ENCODE measurements around the gene AP1S2. TPM values are rescaled to one million over a fixed set of nuclear protein-coding genes. Genes with fewer than 3 reads are reported as not detected.

The AP1S2 gene
- total RNA-seq, 2 experiments from 2014 or later, result 29.5 to 34.3 TPM

- Mint-ChIP-seq H3K27me3 (peaks cover 1% of the 10 kb centered on the region), H3K9me3 (no peaks in the 10 kb centered on the region), H3K4me1 (no peaks in the 10 kb centered on the region), H3K36me3 (ENCODE audit: low read depth) (no peaks in the 10 kb centered on the region), H3K27ac (no peak overlapping the region), H3K4me3 (no peak overlapping the region)
- DNase-seq, result no peak
- POLR2A ChIA-PET, result no interaction called here
- CTCF ChIA-PET, result no interaction called here
Observed at GRCh38 chrX:15870310-15870709, 15.7 kb upstream of the AP1S2 start.

DNA sequence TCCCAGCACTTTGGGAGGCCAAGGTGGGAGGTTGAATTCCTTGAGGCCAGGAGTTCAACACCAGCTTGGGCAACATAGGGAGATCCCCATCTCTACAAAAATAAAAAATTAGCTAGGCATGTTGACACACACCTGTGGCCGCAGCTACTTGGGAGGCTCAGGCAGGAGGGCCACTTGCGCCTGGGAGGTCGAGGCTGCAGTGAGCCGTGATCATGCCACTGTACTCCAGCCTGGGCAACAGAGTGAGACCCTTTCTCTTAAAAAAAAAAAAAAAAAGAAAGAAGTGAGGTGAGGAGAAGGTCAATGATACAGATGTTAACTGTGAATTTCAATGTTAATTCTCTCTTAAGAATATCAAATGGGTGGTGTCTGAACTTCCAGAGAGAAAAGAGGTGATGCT lies 15.1 kb upstream of the AP1S2 start:
- Mint-ChIP-seq H3K4me3 (no peak overlapping the region), H3K4me1 (no peaks in the 10 kb centered on the region), H3K36me3 (ENCODE audit: low read depth) (no peaks in the 10 kb centered on the region), H3K9me3 (no peaks in the 10 kb centered on the region), H3K27me3 (peaks cover 1% of the 10 kb centered on the region), H3K27ac (no peak overlapping the region)
- ChIA-PET CTCF (no interaction called here), POLR2A (no interaction called here)
- no peak for DNase-seq

DNA sequence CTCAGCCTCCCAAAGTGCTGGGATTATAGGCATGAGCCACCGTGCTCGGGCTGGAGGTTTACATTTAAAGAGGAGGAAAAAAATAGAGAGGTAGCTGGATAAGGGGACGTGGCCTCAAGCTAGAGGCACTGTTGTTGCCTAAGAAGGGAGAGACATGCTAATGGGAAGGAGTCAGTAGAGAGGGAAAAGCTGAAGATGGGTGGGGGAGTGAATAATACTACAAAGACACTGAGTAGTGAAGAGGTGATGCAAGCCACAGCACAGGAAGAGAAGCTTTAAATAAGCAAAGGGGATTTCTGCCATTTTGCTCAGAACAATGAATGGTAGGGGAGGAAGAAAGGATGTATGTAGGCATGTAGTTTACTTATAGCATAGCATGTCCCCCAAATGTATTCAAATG lies 11.5 kb upstream of the AP1S2 start:
- no peak for DNase-seq
- Mint-ChIP-seq H3K9me3 (no peaks in the 10 kb centered on the region), H3K27ac (no peak overlapping the region), H3K27me3 (peaks cover 8% of the 10 kb centered on the region), H3K4me1 (no peaks in the 10 kb centered on the region), H3K4me3 (no peak overlapping the region), H3K36me3 (ENCODE audit: low read depth) (no peaks in the 10 kb centered on the region)
- POLR2A ChIA-PET, result interaction anchor here (1.8 kb wide), 1 partner anchor 11 kb away, joined by 4 read pairs; the partner anchor contains the start of gene AP1S2
- CTCF ChIA-PET, result no interaction called here

DNA sequence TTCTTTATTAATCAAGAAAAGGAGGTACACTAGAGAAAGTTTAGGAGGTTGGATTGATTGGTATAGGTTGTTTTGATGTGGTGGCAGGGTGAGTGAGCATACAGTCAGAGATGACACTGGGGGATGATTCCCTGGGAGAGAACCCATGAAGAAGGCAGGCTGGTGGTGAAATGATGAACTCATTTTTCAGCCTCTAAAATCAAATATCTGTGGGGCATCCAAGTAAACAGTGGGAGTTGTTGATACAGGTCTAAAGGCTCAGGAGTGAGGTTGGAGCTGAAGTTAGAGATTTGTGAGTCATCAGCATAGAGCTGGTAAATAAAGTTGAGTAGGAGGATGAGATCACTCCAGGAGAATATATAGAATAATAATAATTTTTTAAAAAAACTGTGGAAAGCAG lies 10.0 kb upstream of the AP1S2 start:
- DNase-seq, result no peak
- ChIA-PET CTCF (no interaction called here), POLR2A (no interaction called here)
- no peaks in the 10 kb centered on the region for H3K36me3 Mint-ChIP-seq (ENCODE audit: low read depth)
- H3K4me3 Mint-ChIP-seq, result no peak overlapping the region
- H3K4me1 Mint-ChIP-seq, result no peaks in the 10 kb centered on the region
- H3K27me3 Mint-ChIP-seq, result peaks cover 11% of the 10 kb centered on the region
- no peak overlapping the region for H3K27ac Mint-ChIP-seq
- H3K9me3 Mint-ChIP-seq, result no peaks in the 10 kb centered on the region

- H3K36me3 Mint-ChIP-seq (ENCODE audit: low read depth), result no peaks in the 10 kb centered on the region
- CTCF ChIA-PET, result no interaction called here
- no peak overlapping the region for H3K4me3 Mint-ChIP-seq
- POLR2A ChIA-PET, result no interaction called here
- H3K4me1 Mint-ChIP-seq, result no peaks in the 10 kb centered on the region
- no peak overlapping the region for H3K27ac Mint-ChIP-seq
- DNase-seq, result no peak
- H3K27me3 Mint-ChIP-seq, result peaks cover 11% of the 10 kb centered on the region
- no peaks in the 10 kb centered on the region for H3K9me3 Mint-ChIP-seq
Observed at GRCh38 chrX:15864023-15864422, 9.4 kb upstream of the AP1S2 start.

GRCh38 chrX:15860921-15861320 lies 6.3 kb upstream of the AP1S2 start:
- Mint-ChIP-seq H3K36me3 (ENCODE audit: low read depth) (no peaks in the 10 kb centered on the region), H3K9me3 (no peaks in the 10 kb centered on the region), H3K4me1 (peaks cover 3% of the 10 kb centered on the region), H3K27me3 (peaks cover 10% of the 10 kb centered on the region), H3K27ac (no peak overlapping the region), H3K4me3 (no peak overlapping the region)
- ChIA-PET POLR2A (no interaction called here), CTCF (no interaction called here)
- DNase-seq, result no peak

GRCh38 chrX:15858051-15858450 lies 3.4 kb upstream of the AP1S2 start:
- no peak overlapping the region for H3K4me3 Mint-ChIP-seq
- no peak for DNase-seq
- no peaks in the 10 kb centered on the region for H3K36me3 Mint-ChIP-seq (ENCODE audit: low read depth)
- H3K4me1 Mint-ChIP-seq, result peaks cover 12% of the 10 kb centered on the region
- peaks cover 10% of the 10 kb centered on the region for H3K27me3 Mint-ChIP-seq
- H3K27ac Mint-ChIP-seq, result no peak overlapping the region
- no peaks in the 10 kb centered on the region for H3K9me3 Mint-ChIP-seq
- POLR2A ChIA-PET, result no interaction called here
- CTCF ChIA-PET, result no interaction called here

GRCh38 chrX:15856636-15857035 lies 2.0 kb upstream of the AP1S2 start:
- Mint-ChIP-seq H3K4me3 (no peak overlapping the region), H3K36me3 (ENCODE audit: low read depth) (peaks cover 1% of the 10 kb centered on the region), H3K27me3 (peaks cover 8% of the 10 kb centered on the region), H3K4me1 (peaks cover 18% of the 10 kb centered on the region), H3K9me3 (no peaks in the 10 kb centered on the region), H3K27ac (no peak overlapping the region)
- POLR2A ChIA-PET, result no interaction called here
- CTCF ChIA-PET, result no interaction called here
- no peak for DNase-seq

- POLR2A ChIA-PET, result interaction anchor here (1.2 to 2.2 kb wide), 2 partner anchors 66 to 951 kb away, joined by 3 to 33 read pairs; partner anchors contain the start of gene ZRSR2
- Mint-ChIP-seq H3K4me3 (no peak overlapping the region), H3K27ac (no peak overlapping the region), H3K27me3 (peaks cover 4% of the 10 kb centered on the region), H3K9me3 (no peaks in the 10 kb centered on the region), H3K4me1 (peaks cover 19% of the 10 kb centered on the region), H3K36me3 (ENCODE audit: low read depth) (peaks cover 4% of the 10 kb centered on the region)
- no peak for DNase-seq
- CTCF ChIA-PET, result interaction anchor here (0.5 kb wide), 1 partner anchor 64 kb away, joined by 3 read pairs; no protein-coding TSS in a partner anchor
Observed at GRCh38 chrX:15856222-15856587, 1.6 kb upstream of the AP1S2 start.

DNA sequence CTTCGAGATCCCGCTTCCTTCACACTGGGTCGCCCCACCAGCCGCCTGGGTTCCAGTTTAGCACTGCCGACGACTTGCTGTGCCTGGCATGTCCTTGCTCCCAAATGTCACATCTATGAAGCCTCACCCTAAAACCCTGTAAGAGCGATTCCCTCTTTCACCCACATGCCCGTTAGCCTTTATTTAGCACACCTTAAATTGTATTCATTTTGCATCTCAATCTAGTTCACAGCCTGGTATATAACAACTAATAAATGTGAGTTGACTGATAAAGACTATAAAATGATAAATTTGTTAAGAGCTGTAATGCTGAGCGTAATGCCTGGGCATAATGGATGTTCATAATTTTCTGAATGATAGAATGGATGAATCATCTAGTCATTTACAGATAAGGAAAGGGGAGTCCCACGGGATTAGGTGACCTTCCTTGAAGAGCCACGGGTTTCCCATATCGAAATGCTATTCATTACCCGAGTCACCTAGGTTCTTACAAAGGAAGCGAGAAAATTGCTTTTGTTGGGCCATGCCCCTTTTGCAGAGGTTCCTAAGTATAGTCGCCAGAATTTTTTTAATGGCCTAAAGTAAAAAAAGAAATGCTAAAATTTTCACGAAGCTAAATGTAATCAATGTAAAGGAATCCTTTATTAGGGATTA lies 1.1 kb upstream of the AP1S2 start:
- Mint-ChIP-seq H3K4me1 (peaks cover 21% of the 10 kb centered on the region), H3K27ac (peak overlapping the region; percentile 85), H3K4me3 (peak overlapping the region; percentile 87), H3K9me3 (no peaks in the 10 kb centered on the region), H3K27me3 (peaks cover under 1% of the 10 kb centered on the region), H3K36me3 (ENCODE audit: low read depth) (peaks cover 9% of the 10 kb centered on the region)
- ChIA-PET CTCF (interaction anchor here (0.5 to 1.6 kb wide), 5 partner anchors 40 to 118 kb away, joined by 3 to 7 read pairs (median 4); no protein-coding TSS in a partner anchor), POLR2A (interaction anchor here (0.7 to 2.2 kb wide), 14 partner anchors 10 to 1015 kb away, joined by 3 to 33 read pairs (median 5); partner anchors contain the start of genes CA5B, SYAP1 and ZRSR2)
- no peak for DNase-seq

DNA sequence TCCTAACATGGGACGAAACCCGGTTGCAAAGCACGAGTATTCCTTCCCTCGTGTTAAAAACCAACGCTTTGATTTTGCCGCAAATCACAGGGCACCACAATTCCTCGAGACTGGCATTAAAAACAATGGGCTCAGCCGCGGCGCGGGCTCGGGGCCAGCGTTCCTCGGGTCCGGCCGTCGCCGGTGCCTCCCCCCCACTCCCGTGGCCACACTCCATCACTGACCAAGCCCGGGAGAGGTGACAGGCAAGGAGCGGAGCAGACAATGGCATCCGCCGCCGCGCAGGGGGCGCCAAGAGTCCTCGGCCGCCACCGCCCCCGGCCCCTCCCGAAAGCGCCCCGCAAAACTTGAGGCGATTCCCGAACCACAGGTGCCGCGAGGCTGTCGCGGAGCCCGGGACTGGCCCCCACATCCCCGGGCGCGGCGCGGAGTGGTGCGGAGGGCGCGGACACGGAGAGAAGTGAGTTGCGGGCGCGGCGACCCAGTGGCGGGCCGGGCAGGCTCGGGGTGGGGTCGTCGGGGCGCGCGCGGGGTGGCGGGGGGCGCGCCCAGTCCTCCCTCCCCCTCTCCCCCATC lies 445 bp downstream of the AP1S2 start:
- Mint-ChIP-seq H3K27ac (peak overlapping the region; percentile 58), H3K9me3 (no peaks in the 10 kb centered on the region), H3K27me3 (no peaks in the 10 kb centered on the region), H3K4me1 (peaks cover 23% of the 10 kb centered on the region), H3K36me3 (ENCODE audit: low read depth) (peaks cover 19% of the 10 kb centered on the region), H3K4me3 (peak overlapping the region; percentile 73)
- ChIA-PET CTCF (interaction anchor here (0.9 to 1.6 kb wide), 3 partner anchors 38 to 118 kb away, joined by 3 to 7 read pairs (median 4); no protein-coding TSS in a partner anchor), POLR2A (interaction anchor here (1.1 to 2.2 kb wide), 10 partner anchors 11 to 865 kb away, joined by 3 to 33 read pairs (median 8); partner anchors contain the start of genes CA5B, SYAP1 and ZRSR2)
- DNase-seq, result peak; percentile 28

GRCh38 chrX:15853586-15854079 lies 980 bp downstream of the AP1S2 start:
- Mint-ChIP-seq H3K4me1 (peaks cover 23% of the 10 kb centered on the region), H3K27me3 (no peaks in the 10 kb centered on the region), H3K36me3 (ENCODE audit: low read depth) (peaks cover 19% of the 10 kb centered on the region), H3K27ac (peak overlapping the region; percentile 58), H3K4me3 (peak overlapping the region; percentile 73), H3K9me3 (no peaks in the 10 kb centered on the region)
- DNase-seq, result no peak
- POLR2A ChIA-PET, result interaction anchor here (1.0 kb wide), 1 partner anchor 62 kb away, joined by 5 read pairs; no protein-coding TSS in a partner anchor
- CTCF ChIA-PET, result no interaction called here

- Mint-ChIP-seq H3K4me1 (peaks cover 16% of the 10 kb centered on the region), H3K36me3 (ENCODE audit: low read depth) (peaks cover 40% of the 10 kb centered on the region)
- POLR2A ChIA-PET, result no interaction called here
Observed at GRCh38 chrX:15849555-15849954, 5.1 kb downstream of the AP1S2 start.

More at GRCh38 chrX:15849555-15849954, 5.1 kb downstream of the AP1S2 start:
- H3K27me3 Mint-ChIP-seq, result no peaks in the 10 kb centered on the region
- no peaks in the 10 kb centered on the region for H3K9me3 Mint-ChIP-seq
- no peak overlapping the region for H3K27ac Mint-ChIP-seq
- H3K4me3 Mint-ChIP-seq, result no peak overlapping the region
- DNase-seq, result no peak
- CTCF ChIA-PET, result no interaction called here
